SK-N-SH (cell line): Measurements from ENCODE around the gene CLMN. TPM values are rescaled to one million over a fixed set of nuclear protein-coding genes. Genes with fewer than 3 reads are reported as not detected.

Experiments used
- CTCF ChIA-PET: fragments of 300-600, 350-600 bp; formaldehyde crosslinking; extraction: SDS; loops from one replicate; lab custom pipeline; 2021; lab: Yijun Ruan, JAX
- POLR2A ChIA-PET: fragments of 350-600 bp; sonication (Branson Sonifier 250); formaldehyde crosslinking; extraction: SDS; loops from one replicate; lab custom pipeline; 2020; ENCODE audit warnings: antibody characterized with exemption, inconsistent platforms; lab: Yijun Ruan, JAX
- DNase-seq: peaks from one replicate; pipeline ENCODE4 v3.0.0; 2012
- H2AFZ ChIP-seq: fragments of 200-600 bp; sonication (generic); 2 replicates; pipeline ENCODE4 v1.8.1; 2016; ENCODE audit warnings: antibody characterized with exemption, mild to moderate bottlenecking, low read depth
- H3F3A ChIP-seq: fragments of 200-600 bp; sonication (generic); replicated peaks from 2 replicates; pipeline ENCODE3; 2016; ENCODE audit warnings: antibody characterized with exemption, mild to moderate bottlenecking; ENCODE audit not compliant: insufficient read depth
- H3K27ac ChIP-seq, 2 experiments: fragments of 200-500 bp in 1 of 2; fragments of 200-600 bp in 1 of 2; sonication (Bioruptor generic) in 1 of 2; sonication (generic), shearing (Covaris generic) in 1 of 2; 2 replicates each; pipeline versions ENCODE4 v1.5.1 to v1.6.1; 2014 to 2016; ENCODE audit warnings: low read depth in 2 of 2, inconsistent platforms in 1 of 2, low read length in 1 of 2, mild to moderate bottlenecking in 1 of 2, mixed read lengths in 1 of 2
- H3K27me3 ChIP-seq: fragments of 200-600 bp; sonication (generic), shearing (Covaris generic); 2 replicates; pipeline ENCODE4 v1.6.1; 2016; ENCODE audit warnings: mixed run types; ENCODE audit not compliant: insufficient read depth
- H3K36me3 ChIP-seq, 2 experiments: fragments of 200-500 bp in 1 of 2; fragments of 200-600 bp in 1 of 2; sonication (Bioruptor generic) in 1 of 2; sonication (generic) in 1 of 2; replicated peaks in 1 of 2; 2 replicates each; pipeline versions ENCODE3 to v1.5.1; 2014 to 2016; ENCODE audit warnings: low read length in 1 of 2, mild to moderate bottlenecking in 1 of 2; ENCODE audit not compliant: insufficient read depth in 2 of 2, control insufficient read depth in 1 of 2
- H3K4me1 ChIP-seq, 2 experiments: fragments of 200-500 bp in 1 of 2; fragments of 200-600 bp in 1 of 2; sonication (Bioruptor generic) in 1 of 2; sonication (generic), shearing (Covaris generic) in 1 of 2; 2 replicates each; pipeline versions ENCODE4 v1.5.1 to v1.6.1; 2014 to 2016; ENCODE audit warnings: low read depth in 1 of 2, low read length in 1 of 2, mixed run types in 1 of 2; ENCODE audit not compliant: insufficient read depth in 2 of 2, control insufficient read depth in 1 of 2
- H3K4me2 ChIP-seq: fragments of 200-600 bp; sonication (generic), shearing (Covaris generic); 2 replicates; pipeline ENCODE4 v1.6.1; 2017; ENCODE audit warnings: mixed run types
- H3K4me3 ChIP-seq, 2 experiments: fragments of 200-500 bp in 1 of 2; fragments of 200-600 bp in 1 of 2; sonication (Bioruptor generic) in 1 of 2; sonication (generic), shearing (Covaris generic) in 1 of 2; 2 replicates each; pipeline versions ENCODE4 v1.5.1 to v1.8.1; 2014 to 2016; ENCODE audit warnings: low read depth in 2 of 2, inconsistent platforms in 1 of 2, low read length in 1 of 2, mild to moderate bottlenecking in 1 of 2, mixed read lengths in 1 of 2, moderate library complexity in 1 of 2
- H3K79me2 ChIP-seq: fragments of 200-600 bp; sonication (generic); 2 replicates; pipeline ENCODE4 v1.8.1; 2017; ENCODE audit warnings: mild to moderate bottlenecking; ENCODE audit not compliant: insufficient read depth
- H3K9ac ChIP-seq: fragments of 200-600 bp; sonication (generic); 2 replicates; pipeline ENCODE4 v1.6.1; 2017; ENCODE audit warnings: mixed run types
- H3K9me2 ChIP-seq: fragments of 200-600 bp; sonication (generic); 2 replicates; pipeline ENCODE4 v1.6.1; 2017; ENCODE audit warnings: mixed run types
- H3K9me3 ChIP-seq: fragments of 200-600 bp; sonication (generic); 2 replicates; pipeline ENCODE4 v1.6.1; 2017; ENCODE audit warnings: mixed run types, mild to moderate bottlenecking, moderate library complexity
- H4K20me1 ChIP-seq: fragments of 200-600 bp; sonication (generic); 2 replicates; pipeline ENCODE4 v1.6.1; 2017; ENCODE audit warnings: mild to moderate bottlenecking, mixed run types; ENCODE audit not compliant: insufficient read depth
- CHD2 ChIP-seq: fragments of 150-350 bp; IDR thresholded peaks from 2 replicates; pipeline ENCODE4 v1.6.1; 2018; ENCODE audit warnings: low read length; ENCODE audit not compliant: partially characterized antibody
- EP300 ChIP-seq, 2 experiments: IDR thresholded peaks; 2 replicates each; pipeline versions ENCODE4 v1.4.0 to v1.6.1; 2012; ENCODE audit warnings: borderline replicate concordance in 1 of 2, low read depth in 1 of 2, low read length in 1 of 2
- GABPA ChIP-seq: IDR thresholded peaks from 2 replicates; pipeline ENCODE4 v1.4.0; 2012; ENCODE audit warnings: low read depth, mild to moderate bottlenecking
- IRF3 ChIP-seq: fragments of 150-350 bp; IDR thresholded peaks from 2 replicates; pipeline ENCODE4 v1.6.1; 2016; ENCODE audit warnings: mild to moderate bottlenecking, low read depth, low read length
- MXI1 ChIP-seq: IDR thresholded peaks from 2 replicates; pipeline ENCODE4 v1.6.1; 2012; ENCODE audit warnings: mild to moderate bottlenecking, low read depth, low read length, improper control_type of control experiment
- NFIC ChIP-seq: IDR thresholded peaks from 2 replicates; pipeline ENCODE4 v1.4.0; 2012; ENCODE audit warnings: borderline replicate concordance
- PBX3 ChIP-seq: IDR thresholded peaks from 2 replicates; pipeline ENCODE4; 2012
- RAD21 ChIP-seq: IDR thresholded peaks from 2 replicates; pipeline ENCODE4 v1.6.1; 2012; ENCODE audit warnings: mild to moderate bottlenecking, low read length
- RCOR1 ChIP-seq: fragments of 150-350 bp; IDR thresholded peaks from 2 replicates; pipeline ENCODE4 v1.6.1; 2017; ENCODE audit warnings: antibody characterized with exemption, low read length
- RFX5 ChIP-seq: IDR thresholded peaks from 2 replicates; pipeline ENCODE4 v1.6.1; 2012; ENCODE audit warnings: mild to moderate bottlenecking, improper control_type of control experiment, low read length
- RXRA ChIP-seq: IDR thresholded peaks from 2 replicates; pipeline ENCODE4 v1.4.0; 2012; ENCODE audit warnings: low read depth, mild to moderate bottlenecking, borderline replicate concordance
- SIN3A ChIP-seq: IDR thresholded peaks from 2 replicates; pipeline ENCODE4 v1.6.1; 2012; ENCODE audit warnings: low read depth, mild to moderate bottlenecking, low read length, moderate library complexity, borderline replicate concordance
- SMC3 ChIP-seq: IDR thresholded peaks from 2 replicates; pipeline ENCODE4 v1.6.1; 2012; ENCODE audit warnings: low read depth, low read length, improper control_type of control experiment
- TEAD4 ChIP-seq: IDR thresholded peaks from 2 replicates; pipeline ENCODE4 v1.4.0; 2012; ENCODE audit warnings: mild to moderate bottlenecking, borderline replicate concordance; ENCODE audit not compliant: insufficient read depth
- USF2 ChIP-seq: fragments of 150-350 bp; IDR thresholded peaks from 2 replicates; pipeline ENCODE4 v1.6.1; 2017; ENCODE audit warnings: antibody characterized with exemption, low read length, low read depth, borderline replicate concordance
- ZBTB33 ChIP-seq: IDR thresholded peaks from 2 replicates; pipeline ENCODE4 v1.4.0; 2012; ENCODE audit warnings: low read depth, borderline replicate concordance
- WGBS: methylation state at CpG from one replicate; pipeline ENCODE4 v1.1.6; 2017; ENCODE audit warnings: low lambda C conversion rate; 5-methylcytosine and 5-hydroxymethylcytosine counted together
- polyA plus RNA-seq, 3 experiments: library from polyadenylated mRNA; depleted of rRNA; stranded (reverse); fragments of >200 nt; gene quantifications; 2 replicates each; pipeline ENCODE4 v1.2.3, GENCODE V29; 2012
- TF ChIP-seq, protein P1 (sequence below): fragments of 200-600 bp; sonication (generic); IDR thresholded peaks from 2 replicates; pipeline ENCODE4 v1.6.1; 2017; ENCODE audit warnings: antibody characterized with exemption, mild to moderate bottlenecking, moderate library complexity

The CLMN gene
- polyA plus RNA-seq, 1 of the 3 experiments (the other 2 are of a cell fraction): 1.4 TPM

- Histone ChIP-seq H3K9me2 (no peaks in the 10 kb centered on the region), H4K20me1 (no peaks in the 10 kb centered on the region), H3K79me2 (no peaks in the 10 kb centered on the region), H2AFZ (no peak overlapping the region), H3K27ac (no peak overlapping the region), H3K4me3 (no peak overlapping the region), H3K36me3 (no peaks in the 10 kb centered on the region), H3K9me3 (no peaks in the 10 kb centered on the region), H3K4me1 (peaks cover 0 to 7% of the 10 kb centered on the region in 2 experiments; a peak in 1 of 4 replicates), H3F3A (no peaks in the 10 kb centered on the region), H3K4me2 (no peak overlapping the region)
- DNase-seq: no peak
- ChIA-PET CTCF (interaction anchor here (0.7 kb wide), 2 partner anchors 108 to 225 kb away, joined by 3 read pairs; no protein-coding TSS in a partner anchor), POLR2A (no interaction called here)
- 90% methylated on average over 6 of the region's 7 CpGs for WGBS
- TF ChIP-seq MXI1: no peak
- TF ChIP-seq GABPA: no peak
- TF ChIP-seq RAD21: no peak
- no peak for TF ChIP-seq RXRA
- no peak for TF ChIP-seq USF2
- no peak for TF ChIP-seq RCOR1
- no peak for TF ChIP-seq PBX3
- TF ChIP-seq RFX5: no peak
- no peak for TF ChIP-seq EP300 (IDR thresholded peaks at IDR 0.05; ENCODE audit: borderline replicate concordance in 1 of 2, low read depth in 1 of 2, low read length in 1 of 2)
- TF ChIP-seq TEAD4: no peak
- TF ChIP-seq IRF3: no peak
- no peak for TF ChIP-seq ZBTB33
- TF ChIP-seq SIN3A: no peak
- TF ChIP-seq, protein P1, sequence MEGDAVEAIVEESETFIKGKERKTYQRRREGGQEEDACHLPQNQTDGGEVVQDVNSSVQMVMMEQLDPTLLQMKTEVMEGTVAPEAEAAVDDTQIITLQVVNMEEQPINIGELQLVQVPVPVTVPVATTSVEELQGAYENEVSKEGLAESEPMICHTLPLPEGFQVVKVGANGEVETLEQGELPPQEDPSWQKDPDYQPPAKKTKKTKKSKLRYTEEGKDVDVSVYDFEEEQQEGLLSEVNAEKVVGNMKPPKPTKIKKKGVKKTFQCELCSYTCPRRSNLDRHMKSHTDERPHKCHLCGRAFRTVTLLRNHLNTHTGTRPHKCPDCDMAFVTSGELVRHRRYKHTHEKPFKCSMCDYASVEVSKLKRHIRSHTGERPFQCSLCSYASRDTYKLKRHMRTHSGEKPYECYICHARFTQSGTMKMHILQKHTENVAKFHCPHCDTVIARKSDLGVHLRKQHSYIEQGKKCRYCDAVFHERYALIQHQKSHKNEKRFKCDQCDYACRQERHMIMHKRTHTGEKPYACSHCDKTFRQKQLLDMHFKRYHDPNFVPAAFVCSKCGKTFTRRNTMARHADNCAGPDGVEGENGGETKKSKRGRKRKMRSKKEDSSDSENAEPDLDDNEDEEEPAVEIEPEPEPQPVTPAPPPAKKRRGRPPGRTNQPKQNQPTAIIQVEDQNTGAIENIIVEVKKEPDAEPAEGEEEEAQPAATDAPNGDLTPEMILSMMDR: no peak
- TF ChIP-seq NFIC: no peak
- TF ChIP-seq SMC3: no peak
- no peak for TF ChIP-seq CHD2
- TF ChIP-seq, all 33 proteins: peak for 0
- H3K27me3 ChIP-seq: no peaks in the 10 kb centered on the region; the same call in 1 of the 2 replicates
- no peak overlapping the region for H3K9ac ChIP-seq
Observed at GRCh38 chr14:95323917-95324316, 4.2 kb upstream of the CLMN start.
